ENCODE results near the gene DNM3. TPM values are rescaled to one million over a fixed set of nuclear protein-coding genes. Genes with fewer than 3 reads are reported as not detected.

DNM3 gene
- total and polyA plus RNA-seq, 2 donors (not counting 1 experiment from before 2014, with no cell fraction given): 1.0 to 1.3 TPM

GRCh38 chr1:171890131-171890530 is 48.8 kb downstream of the DNM3 start:
- intact Hi-C loops (cut with micrococcal nuclease): no loop called here
- no peaks in the 10 kb centered on the region for H3K79me2 ChIP-seq (ENCODE audit: control insufficient read depth, insufficient read depth, low read length)
- H2AFZ ChIP-seq (ENCODE audit: insufficient read depth, low read depth, low read length, poor library complexity, severe bottlenecking): no peak overlapping the region
- H3K27ac ChIP-seq (ENCODE audit: low read length in 2 of 2): no peak overlapping the region
- no peak overlapping the region for H3K4me3 ChIP-seq (ENCODE audit: control extremely low read depth in 1 of 5, extremely low read depth in 1 of 5, insufficient read depth in 1 of 5, low read depth in 2 of 5, low read length in 4 of 5)
- H3K4me3 Mint-ChIP-seq: no peak overlapping the region
- H3K27me3 Mint-ChIP-seq: no peaks in the 10 kb centered on the region
- no peak for ATAC-seq (ENCODE audit: low read depth)
- H3K4me2 ChIP-seq (replicated peaks; ENCODE audit: low read depth, low read length, poor library complexity, severe bottlenecking): no peak overlapping the region
- WGBS (ENCODE audit: insufficient coverage): no CpG with 5 or more reads among the region's 1 CpG
- peaks cover 3% of the 10 kb centered on the region for H3K9me3 Mint-ChIP-seq (ENCODE audit: insufficient read depth)
- H3K9me3 ChIP-seq (ENCODE audit: control extremely low read depth in 1 of 3, control insufficient read depth in 2 of 3, insufficient read depth in 1 of 3, low read length in 2 of 3): no peaks in the 10 kb centered on the region
- POLR2A ChIA-PET: no interaction called here
- H3K27me3 ChIP-seq (replicated peaks in 1 of 4; ENCODE audit: control extremely low read depth in 1 of 4, control insufficient read depth in 3 of 4, insufficient read depth in 4 of 4, low read length in 3 of 4): no peaks in the 10 kb centered on the region
- TF ChIP-seq EZH2 (IDR thresholded peaks at IDR 0.05; ENCODE audit: borderline replicate concordance, insufficient read depth, low read depth, low read length, poor library complexity, severe bottlenecking): no peak
- no peak for TF ChIP-seq CTCF (IDR thresholded peaks at IDR 0.05)
- H3K27ac Mint-ChIP-seq: no peak overlapping the region
- no peaks in the 10 kb centered on the region for H3K36me3 ChIP-seq (replicated peaks in 1 of 2; ENCODE audit: control extremely low read depth in 1 of 2, control insufficient read depth in 1 of 2, extremely low read depth in 1 of 2, insufficient read depth in 2 of 2, low read length in 1 of 2)
- DNase-seq: no peak
- no peaks in the 10 kb centered on the region for H3K4me1 ChIP-seq (ENCODE audit: control insufficient read depth in 2 of 2, insufficient read depth in 2 of 2, low read length in 2 of 2)
- CTCF ChIA-PET: no interaction called here
- H3K4me1 Mint-ChIP-seq: no peaks in the 10 kb centered on the region
- H3K9ac ChIP-seq (ENCODE audit: low read length): no peak overlapping the region
- no peaks in the 10 kb centered on the region for H4K20me1 ChIP-seq (ENCODE audit: control insufficient read depth, insufficient read depth, low read length, poor library complexity, severe bottlenecking)

GRCh38 chr1:171896936-171897703 is 55.8 kb downstream of the DNM3 start:
- CTCF ChIA-PET: no interaction called here
- ATAC-seq (ENCODE audit: low read depth): no peak
- no peak overlapping the region for H3K27ac Mint-ChIP-seq
- WGBS (ENCODE audit: insufficient coverage): 100% methylated on average over 1 of the region's 2 CpGs
- no peak for DNase-seq
- intact Hi-C loops (cut with micrococcal nuclease): no loop called here
- H3K4me1 Mint-ChIP-seq: no peaks in the 10 kb centered on the region
- H3K4me3 Mint-ChIP-seq: no peak overlapping the region
- Histone ChIP-seq H3K4me3 (ENCODE audit: control extremely low read depth in 1 of 5, extremely low read depth in 1 of 5, insufficient read depth in 1 of 5, low read depth in 2 of 5, low read length in 4 of 5) (no peak overlapping the region), H3K79me2 (ENCODE audit: control insufficient read depth, insufficient read depth, low read length) (no peaks in the 10 kb centered on the region), H3K27me3 (replicated peaks in 1 of 4; ENCODE audit: control extremely low read depth in 1 of 4, control insufficient read depth in 3 of 4, insufficient read depth in 4 of 4, low read length in 3 of 4) (peaks cover 0 to 4% (median 0%) of the 10 kb centered on the region in 4 experiments), H2AFZ (ENCODE audit: insufficient read depth, low read depth, low read length, poor library complexity, severe bottlenecking) (no peak overlapping the region), H3K9me3 (ENCODE audit: control extremely low read depth in 1 of 3, control insufficient read depth in 2 of 3, insufficient read depth in 1 of 3, low read length in 2 of 3) (no peaks in the 10 kb centered on the region), H3K27ac (ENCODE audit: low read length in 2 of 2) (no peak overlapping the region), H3K4me2 (replicated peaks; ENCODE audit: low read depth, low read length, poor library complexity, severe bottlenecking) (no peak overlapping the region), H3K9ac (ENCODE audit: low read length) (no peak overlapping the region), H3K36me3 (replicated peaks in 1 of 2; ENCODE audit: control extremely low read depth in 1 of 2, control insufficient read depth in 1 of 2, extremely low read depth in 1 of 2, insufficient read depth in 2 of 2, low read length in 1 of 2) (no peaks in the 10 kb centered on the region), H4K20me1 (ENCODE audit: control insufficient read depth, insufficient read depth, low read length, poor library complexity, severe bottlenecking) (no peaks in the 10 kb centered on the region), H3K4me1 (ENCODE audit: control insufficient read depth in 2 of 2, insufficient read depth in 2 of 2, low read length in 2 of 2) (no peaks in the 10 kb centered on the region)
- peaks cover 3% of the 10 kb centered on the region for H3K9me3 Mint-ChIP-seq (ENCODE audit: insufficient read depth)
- TF ChIP-seq CTCF (IDR thresholded peaks at IDR 0.05) (no peak), EZH2 (IDR thresholded peaks at IDR 0.05; ENCODE audit: borderline replicate concordance, insufficient read depth, low read depth, low read length, poor library complexity, severe bottlenecking) (no peak)
- H3K27me3 Mint-ChIP-seq: peaks cover 9% of the 10 kb centered on the region
- POLR2A ChIA-PET: no interaction called here
